Kidney epithelial cell (primary cell): ENCODE measurements around the gene CCDC88B. TPM values are rescaled to one million over a fixed set of nuclear protein-coding genes. Genes with fewer than 3 reads are reported as not detected.

ENCODE experiments used
- DNase-seq: peaks from one replicate; pipeline ENCODE4 v3.0.0-alpha.2; 2010; ENCODE audit warnings: low read depth
- H3K27me3 ChIP-seq: 2 replicates; pipeline ENCODE4 v1.6.0; 2011; ENCODE audit warnings: low read length; ENCODE audit not compliant: control insufficient read depth, insufficient read depth
- H3K36me3 ChIP-seq: 2 replicates; pipeline ENCODE4 v1.5.1; 2011; ENCODE audit warnings: low read length; ENCODE audit not compliant: control insufficient read depth, insufficient read depth
- H3K4me3 ChIP-seq: 2 replicates; pipeline ENCODE4 v1.5.1; 2011; ENCODE audit warnings: low read depth, mild to moderate bottlenecking, control low read depth, low read length
- CTCF ChIP-seq: IDR thresholded peaks from 2 replicates; pipeline ENCODE4 v1.5.1; 2011; ENCODE audit warnings: mild to moderate bottlenecking, moderate library complexity, low read length, control low read depth, inconsistent platforms; ENCODE audit not compliant: insufficient read depth, poor library complexity, severe bottlenecking
- total RNA-seq: library from RNA; depleted of rRNA; stranded (reverse); fragments of >200 nt; gene quantifications from 2 replicates; pipeline ENCODE4 v1.2.3, GENCODE V29; 2015

CCDC88B gene
- total RNA-seq, 1 donor from 2014 or later: 1.3 TPM

DNA sequence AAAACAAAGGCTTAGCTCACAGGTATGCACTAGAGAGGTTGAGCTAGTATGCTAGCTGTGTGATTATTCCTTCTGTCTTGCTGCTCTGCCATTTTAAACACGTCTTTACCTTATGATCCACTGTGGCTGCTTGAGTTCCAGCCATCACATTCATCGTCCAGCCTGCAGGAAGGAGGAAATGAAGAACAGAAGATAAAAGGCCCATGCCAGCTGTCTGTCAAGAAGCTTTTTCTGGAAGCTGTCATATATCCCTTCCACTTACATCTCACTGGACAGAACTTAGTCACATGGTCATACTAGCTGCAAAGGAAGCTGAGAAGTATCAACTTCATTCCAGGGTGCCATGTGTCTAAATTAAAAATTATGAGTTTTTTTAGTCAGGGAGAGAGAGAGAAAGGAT lies 12.6 kb upstream of the CCDC88B start:
- TF ChIP-seq CTCF: no peak
- Histone ChIP-seq H3K4me3 (no peak overlapping the region), H3K27me3 (no peaks in the 10 kb centered on the region), H3K36me3 (peaks cover under 1% of the 10 kb centered on the region)
- no peak for DNase-seq

- Histone ChIP-seq H3K4me3 (no peak overlapping the region), H3K27me3 (no peaks in the 10 kb centered on the region), H3K36me3 (no peaks in the 10 kb centered on the region)
- no peak for TF ChIP-seq CTCF
- DNase-seq: no peak
These were observed 12.0 kb upstream of the CCDC88B start for GRCh38 chr11:64327993-64328392.

DNA sequence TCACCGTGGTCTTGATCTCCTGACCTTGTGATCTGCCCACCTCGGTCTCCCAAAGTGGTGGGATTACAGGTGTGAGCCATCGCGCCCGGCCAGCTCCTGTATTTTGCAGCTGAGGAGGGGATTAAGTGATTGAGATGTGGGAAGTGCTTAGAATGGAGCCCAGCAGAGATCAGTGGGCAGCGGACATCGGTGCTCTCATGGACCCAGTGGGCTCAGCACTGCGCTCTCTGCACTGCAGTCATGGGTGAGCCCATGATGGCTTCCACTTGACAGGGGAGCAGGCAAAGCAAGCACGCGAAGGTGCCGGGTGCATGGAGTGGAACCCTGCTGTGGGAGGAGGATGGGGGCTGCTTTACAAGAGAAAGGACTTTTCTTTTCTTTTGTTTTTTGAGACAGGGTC lies 9.1 kb upstream of the CCDC88B start:
- DNase-seq: no peak
- Histone ChIP-seq H3K27me3 (no peaks in the 10 kb centered on the region), H3K4me3 (no peak overlapping the region), H3K36me3 (no peaks in the 10 kb centered on the region)
- TF ChIP-seq CTCF: no peak

DNA sequence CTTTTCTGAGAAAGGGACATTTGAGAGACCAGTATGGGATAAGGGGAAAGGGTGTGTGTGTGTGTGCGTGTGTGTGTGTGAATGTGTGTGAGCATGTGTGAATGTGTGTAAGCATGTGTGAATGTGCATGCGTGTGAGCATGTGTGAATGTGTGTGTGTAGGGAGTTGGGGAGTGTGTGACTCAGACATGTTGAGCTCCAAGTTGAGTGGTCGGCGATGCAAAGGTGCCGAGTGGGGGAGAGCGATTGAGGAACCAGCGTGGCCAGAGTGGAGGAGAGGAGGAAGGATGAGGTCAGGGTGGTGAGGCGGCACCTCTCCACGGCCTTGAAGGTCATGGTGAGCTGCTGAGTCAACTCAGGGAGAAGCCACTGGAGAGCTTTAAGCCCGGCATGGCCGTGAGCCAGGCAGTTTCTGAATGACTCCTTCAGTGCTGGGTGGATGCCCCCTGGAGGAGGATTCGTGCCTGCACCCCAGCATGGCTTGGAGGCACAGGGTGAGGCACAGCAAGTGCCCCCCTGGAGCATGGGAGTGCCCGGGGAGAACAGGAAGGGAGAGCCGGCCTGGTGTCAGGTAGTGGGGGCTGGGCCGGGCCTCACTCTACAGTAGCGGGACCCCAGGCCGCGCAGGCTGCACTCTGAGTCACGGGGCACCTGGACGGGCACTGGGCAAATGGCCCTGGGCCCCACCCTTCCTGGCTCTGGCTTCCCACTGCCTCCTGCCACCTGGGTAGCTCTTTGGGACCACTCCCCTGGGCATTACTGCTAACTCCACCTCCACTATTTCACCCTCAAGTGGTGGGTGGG lies 8.2 kb upstream of the CCDC88B start:
- TF ChIP-seq CTCF: peak; percentile 79
- Histone ChIP-seq H3K4me3 (no peak overlapping the region), H3K27me3 (no peaks in the 10 kb centered on the region), H3K36me3 (no peaks in the 10 kb centered on the region)
- peak; percentile 77 for DNase-seq

GRCh38 chr11:64333556-64333955 lies 6.4 kb upstream of the CCDC88B start:
- TF ChIP-seq CTCF: no peak
- H3K4me3 ChIP-seq: no peak overlapping the region
- no peaks in the 10 kb centered on the region for H3K27me3 ChIP-seq
- H3K36me3 ChIP-seq: no peaks in the 10 kb centered on the region
- DNase-seq: no peak
